OCI-M2 (cell line): Measurements from ENCODE around the gene PSMD4.
A peak's percentile ranks its signal among the peaks of the same experiment; 100 is the strongest.
"Not testable (repeated sequence)": the region's sequence is repeated elsewhere in the genome, so short reads cannot be mapped to it uniquely, and the experiment has no call there.

ENCODE experiments used
- DNase-seq: peaks from one replicate; lab custom pipeline; 2025; ENCODE audit not compliant: unreplicated experiment; lab: John Stamatoyannopoulos, UW

Gene PSMD4

DNA sequence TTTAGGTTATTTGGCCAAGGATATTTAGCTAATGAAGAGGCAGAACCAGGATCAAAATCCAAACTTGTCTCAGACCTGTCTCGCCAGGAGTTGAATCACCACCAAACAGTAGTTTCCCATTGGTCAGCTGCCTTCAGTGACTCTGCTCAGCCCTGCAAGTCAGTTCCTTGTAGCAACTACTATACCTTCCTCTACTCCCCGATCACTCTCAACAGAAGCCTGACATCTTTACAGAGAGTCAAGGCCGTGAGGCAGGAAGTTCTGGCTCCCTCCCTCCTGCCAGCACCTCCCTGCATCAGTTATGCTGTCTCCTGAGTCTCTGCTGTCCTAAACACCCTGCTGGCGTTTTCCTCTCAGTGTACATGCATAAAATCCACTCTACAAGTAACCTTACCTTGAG is 13.2 kb downstream of the PSMD4 start:
- DNase-seq, result no peak

DNA sequence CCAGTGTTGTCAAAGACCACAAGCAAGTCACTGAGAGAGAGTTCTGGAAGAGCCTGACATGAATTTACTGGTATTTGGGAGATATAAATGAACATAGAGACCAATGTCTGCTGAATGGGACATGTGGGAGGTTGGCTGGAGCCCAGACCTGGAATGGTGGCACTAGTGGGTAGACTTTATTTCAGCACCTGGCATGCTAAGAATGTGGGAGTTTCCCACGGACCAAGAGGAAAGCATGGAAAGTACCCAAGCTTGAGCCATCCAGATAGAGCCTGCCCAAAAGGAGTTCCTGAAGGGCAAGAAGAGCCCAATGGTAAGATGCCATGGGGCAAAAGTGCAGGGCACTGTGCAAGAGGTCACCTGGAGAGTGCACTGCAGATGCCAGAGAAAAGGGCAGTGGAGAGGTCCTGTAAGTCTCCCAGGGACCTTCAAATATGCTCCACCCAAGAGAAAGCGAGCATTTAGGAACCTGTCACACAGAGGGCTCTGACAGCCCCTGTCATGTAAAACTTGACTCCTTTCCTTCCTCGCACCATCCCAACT is 19.5 kb downstream of the PSMD4 start:
- DNase-seq, result no peak

DNA sequence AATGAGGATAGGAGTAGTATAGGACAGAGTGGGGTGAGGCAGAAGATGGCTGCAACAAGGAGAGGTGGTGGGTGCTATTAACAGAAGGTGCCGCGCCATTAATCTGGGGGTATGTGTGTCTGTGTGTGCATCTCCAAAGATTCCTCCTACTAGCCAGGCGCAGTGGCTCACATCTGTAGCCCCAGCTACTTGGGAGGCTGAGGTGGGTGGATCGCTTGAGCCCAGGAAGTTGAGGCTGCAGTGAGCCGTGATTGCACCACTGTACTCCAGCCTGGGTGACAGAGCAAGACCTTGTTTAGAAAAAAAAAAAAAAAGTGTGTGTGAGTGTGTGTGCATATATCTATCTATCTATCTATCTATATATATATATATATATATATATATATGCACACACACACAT is 20.8 kb downstream of the PSMD4 start:
- not testable (repeated sequence) for DNase-seq

DNA sequence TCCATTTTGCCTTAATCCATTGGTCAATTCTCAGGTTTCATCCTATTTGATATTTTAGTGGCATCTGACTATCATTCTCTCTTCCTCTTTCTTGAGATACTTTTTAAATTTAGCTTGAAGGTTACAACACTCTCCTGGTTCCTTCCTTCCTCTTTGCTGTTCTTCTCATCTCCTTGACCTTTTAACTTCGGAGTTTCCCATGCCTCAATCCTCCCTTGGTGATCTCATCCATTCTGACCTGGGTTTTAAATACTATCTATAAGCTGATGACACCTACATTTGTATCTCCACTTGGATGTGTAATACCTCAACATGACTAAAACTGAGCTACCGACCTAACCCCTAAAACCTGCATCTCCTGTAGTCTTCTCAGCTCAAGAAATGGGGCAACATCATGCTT is 22.7 kb downstream of the PSMD4 start:
- no peak for DNase-seq

DNA sequence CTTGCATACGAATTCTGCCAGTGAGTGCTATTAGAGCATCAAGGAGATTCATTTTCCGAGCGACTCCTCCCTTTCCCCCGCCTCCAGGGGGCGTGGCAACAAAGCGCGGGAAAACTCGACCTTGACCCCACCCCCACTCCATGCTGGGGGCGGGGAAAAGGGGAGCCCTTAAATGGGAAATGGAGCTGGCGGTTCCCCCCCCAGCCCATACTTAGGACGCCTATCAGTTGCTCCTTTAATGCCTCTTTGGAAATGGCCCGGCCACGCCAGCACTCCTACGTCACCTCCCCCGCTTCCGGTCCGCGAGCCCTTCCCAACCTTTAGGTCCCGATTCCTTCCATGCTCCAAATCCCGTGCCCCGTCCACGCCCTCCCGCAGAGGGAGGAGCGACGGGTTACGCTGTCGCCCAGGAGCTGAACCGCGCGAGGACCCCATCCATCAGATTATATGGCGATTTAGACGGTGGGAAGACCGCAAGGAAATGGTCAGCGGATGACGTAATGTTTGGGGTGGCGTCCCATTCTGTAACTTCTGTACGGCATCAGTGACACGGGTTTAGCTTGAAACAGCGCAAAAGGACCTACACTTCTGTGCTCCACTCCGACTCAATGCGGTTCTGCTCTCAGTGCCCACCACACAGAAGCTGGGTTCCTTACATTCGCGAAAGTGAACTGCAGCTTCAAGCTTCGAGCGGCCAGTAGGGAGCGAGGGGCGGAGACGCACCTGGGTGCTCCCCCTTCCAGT is 26.9 kb downstream of the PSMD4 start:
- DNase-seq, result peak; percentile 86

DNA sequence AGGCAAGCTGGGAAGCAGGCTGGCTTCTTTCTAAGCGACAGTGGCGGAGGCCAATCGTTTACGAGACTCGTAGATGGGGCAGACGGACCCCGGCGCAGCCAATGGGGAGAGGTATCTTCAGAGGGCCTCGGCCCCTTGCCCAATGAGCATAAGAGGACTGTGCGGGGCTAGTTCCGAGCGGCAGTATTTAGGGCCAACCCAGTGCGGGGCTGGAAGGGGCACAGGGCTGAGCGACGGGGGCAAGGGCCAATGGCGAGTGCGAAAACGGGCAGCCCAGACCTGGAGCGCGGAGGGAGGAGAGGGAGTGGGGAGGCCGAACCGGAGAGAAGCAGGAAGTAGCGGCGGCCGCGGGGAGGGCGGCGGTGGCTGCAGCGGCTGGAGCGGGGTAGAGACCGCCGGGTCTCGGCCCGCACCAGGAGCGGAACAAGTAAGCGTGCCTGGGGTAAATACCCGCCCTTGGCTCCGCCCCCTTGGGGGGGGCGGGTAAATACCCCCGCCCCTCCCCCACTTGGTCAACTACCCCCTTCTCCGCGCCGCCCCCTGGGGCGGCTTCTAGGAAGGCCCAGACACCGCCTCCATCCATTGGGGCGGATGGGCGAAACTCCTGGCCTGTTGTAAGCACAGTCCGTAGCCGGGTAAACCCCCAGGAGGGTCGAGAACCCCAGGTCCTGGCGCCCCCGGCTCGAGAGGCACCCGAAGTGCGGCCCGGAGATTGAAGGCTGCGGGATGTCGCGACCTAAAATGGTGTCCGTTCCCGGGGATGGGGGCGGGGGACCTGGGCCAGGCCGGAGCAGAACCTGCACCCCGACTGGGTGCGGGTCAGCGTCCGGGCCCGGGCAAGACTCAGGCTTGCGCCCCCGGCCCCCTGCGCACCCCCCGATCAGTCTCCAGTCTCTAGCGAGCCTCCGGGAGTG is 27.7 kb downstream of the PSMD4 start, which contains the start of gene ZNF687:
TSS of gene ZNF687 (plus strand) at position 331 of the 914 bp plus-strand sequence. CDS start 3,993 bp downstream, outside the sequence.
- DNase-seq, result peak; percentile 95

DNA sequence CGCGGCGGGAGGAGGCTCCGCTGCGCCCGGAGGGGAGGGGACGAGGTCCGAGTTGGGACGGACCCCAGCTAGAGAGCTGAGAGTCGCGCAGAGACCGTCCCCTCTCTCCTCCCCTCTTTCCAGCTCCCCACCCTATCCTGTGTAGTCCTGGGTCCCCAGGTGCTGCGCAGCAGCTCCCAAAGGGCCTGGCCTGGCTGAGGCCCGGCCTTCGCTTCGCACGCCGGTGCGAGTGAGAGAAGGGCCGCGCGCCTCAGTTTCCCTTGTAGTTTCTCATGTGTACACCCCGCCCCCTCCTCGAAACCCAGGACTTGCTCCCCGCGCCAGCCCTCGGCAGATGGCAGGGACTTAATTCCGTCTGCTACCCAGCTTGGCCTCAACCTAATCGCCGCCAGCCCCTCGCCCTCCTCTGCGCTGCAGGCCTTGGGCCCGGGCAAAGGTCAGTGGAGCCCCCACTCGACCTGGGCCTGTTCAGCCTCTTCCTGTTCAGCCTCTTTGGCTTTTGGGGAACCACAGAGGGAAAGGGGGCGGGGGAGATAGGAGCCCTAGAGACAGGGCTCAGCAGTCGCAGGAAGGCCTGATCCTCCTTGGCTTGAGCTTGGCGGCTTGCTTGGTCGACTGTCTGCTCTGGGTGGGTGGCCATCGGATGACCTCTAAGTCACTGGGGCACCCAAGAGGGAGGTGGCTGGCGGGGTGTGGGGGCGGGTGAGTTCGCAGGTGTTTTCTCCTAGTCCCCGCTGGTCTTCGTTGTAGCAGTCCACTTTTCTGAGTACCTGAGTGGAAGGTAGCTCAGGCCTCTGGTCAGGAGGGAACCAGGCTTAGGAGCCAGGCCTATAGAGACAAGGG is 28.6 kb downstream of the PSMD4 start:
- DNase-seq, result no peak

DNA sequence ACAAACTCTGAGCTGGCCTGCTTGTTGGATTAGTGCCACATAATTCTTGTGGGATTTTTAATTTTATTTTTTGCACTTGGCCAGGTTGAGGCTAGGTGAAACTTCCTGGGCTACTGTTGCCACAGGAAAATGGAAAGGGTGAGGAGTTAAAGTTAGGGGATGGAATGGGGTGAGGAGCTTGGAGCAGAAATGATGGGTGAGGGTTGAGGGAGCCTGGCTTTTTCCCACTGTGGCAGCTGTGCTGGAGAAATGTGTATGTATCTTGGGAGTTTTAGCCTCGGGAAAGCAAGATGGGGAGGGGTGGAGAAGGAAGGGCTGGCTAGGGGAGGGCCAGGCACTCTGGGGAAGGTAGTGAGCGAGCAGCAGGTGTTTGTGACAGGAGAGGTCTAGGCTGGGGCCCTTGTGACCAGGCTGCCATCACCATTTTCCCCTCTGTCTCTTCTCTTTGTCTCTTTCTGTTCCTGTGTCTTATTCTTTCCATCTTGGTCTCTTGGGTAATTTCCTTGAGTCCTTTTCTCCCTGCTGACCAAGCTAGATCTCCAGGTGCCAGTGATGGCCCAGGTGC is 29.6 kb downstream of the PSMD4 start:
- DNase-seq, result no peak

DNA sequence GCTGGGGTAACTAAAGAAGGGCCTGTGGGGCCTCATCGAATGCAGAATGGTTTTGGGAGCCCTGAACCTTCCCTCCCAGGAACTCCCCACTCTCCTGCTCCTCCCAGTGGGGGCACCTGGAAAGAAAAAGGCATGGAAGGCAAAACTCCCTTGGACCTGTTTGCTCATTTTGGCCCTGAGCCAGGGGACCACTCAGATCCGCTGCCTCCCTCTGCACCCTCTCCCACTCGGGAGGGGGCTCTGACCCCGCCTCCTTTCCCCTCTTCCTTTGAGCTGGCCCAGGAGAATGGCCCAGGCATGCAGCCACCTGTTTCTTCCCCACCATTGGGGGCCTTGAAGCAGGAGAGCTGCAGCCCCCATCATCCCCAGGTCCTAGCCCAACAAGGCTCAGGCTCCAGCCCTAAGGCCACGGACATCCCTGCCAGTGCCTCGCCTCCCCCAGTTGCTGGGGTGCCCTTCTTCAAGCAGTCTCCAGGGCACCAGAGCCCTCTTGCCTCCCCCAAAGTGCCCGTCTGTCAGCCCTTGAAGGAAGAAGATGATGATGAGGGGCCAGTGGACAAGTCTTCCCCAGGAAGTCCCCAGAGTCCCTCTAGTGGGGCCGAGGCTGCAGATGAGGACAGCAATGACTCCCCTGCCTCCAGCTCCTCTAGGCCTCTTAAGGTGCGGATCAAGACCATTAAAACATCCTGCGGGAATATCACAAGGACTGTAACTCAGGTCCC is 32.2 kb downstream of the PSMD4 start:
- DNase-seq, result no peak

DNA sequence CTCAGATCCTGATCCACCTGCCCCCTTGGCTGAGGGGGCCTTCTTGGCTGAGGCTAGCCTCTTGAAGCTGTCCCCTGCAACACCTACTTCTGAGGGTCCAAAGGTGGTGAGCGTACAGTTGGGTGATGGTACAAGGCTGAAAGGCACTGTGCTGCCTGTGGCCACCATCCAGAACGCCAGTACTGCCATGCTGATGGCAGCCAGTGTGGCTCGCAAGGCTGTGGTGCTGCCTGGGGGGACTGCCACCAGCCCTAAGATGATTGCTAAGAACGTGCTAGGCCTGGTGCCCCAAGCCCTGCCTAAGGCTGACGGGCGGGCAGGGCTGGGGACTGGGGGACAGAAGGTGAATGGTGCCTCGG is 32.8 kb downstream of the PSMD4 start:
- no peak for DNase-seq

DNA sequence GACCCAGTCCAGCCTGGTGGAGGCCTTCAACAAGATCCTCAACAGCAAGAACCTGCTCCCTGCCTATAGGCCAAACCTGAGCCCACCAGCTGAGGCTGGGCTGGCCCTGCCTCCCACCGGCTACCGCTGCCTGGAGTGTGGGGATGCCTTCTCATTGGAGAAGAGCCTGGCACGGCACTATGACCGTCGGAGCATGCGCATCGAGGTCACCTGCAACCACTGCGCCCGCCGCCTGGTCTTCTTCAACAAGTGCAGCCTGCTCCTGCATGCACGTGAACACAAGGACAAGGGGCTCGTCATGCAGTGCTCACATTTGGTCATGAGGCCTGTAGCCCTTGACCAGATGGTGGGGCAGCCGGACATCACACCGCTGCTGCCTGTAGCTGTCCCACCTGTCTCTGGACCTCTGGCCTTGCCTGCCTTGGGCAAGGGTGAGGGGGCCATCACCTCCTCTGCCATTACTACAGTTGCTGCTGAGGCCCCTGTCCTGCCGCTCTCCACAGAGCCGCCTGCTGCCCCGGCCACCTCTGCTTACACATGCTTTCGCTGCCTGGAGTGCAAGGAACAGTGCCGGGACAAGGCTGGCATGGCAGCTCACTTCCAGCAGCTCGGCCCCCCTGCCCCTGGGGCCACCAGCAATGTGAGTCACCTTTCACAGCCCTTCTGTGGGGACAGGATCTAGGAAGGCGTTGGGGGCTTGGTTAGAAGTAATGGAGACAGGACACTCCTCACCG is 33.4 kb downstream of the PSMD4 start:
- no peak for DNase-seq

DNA sequence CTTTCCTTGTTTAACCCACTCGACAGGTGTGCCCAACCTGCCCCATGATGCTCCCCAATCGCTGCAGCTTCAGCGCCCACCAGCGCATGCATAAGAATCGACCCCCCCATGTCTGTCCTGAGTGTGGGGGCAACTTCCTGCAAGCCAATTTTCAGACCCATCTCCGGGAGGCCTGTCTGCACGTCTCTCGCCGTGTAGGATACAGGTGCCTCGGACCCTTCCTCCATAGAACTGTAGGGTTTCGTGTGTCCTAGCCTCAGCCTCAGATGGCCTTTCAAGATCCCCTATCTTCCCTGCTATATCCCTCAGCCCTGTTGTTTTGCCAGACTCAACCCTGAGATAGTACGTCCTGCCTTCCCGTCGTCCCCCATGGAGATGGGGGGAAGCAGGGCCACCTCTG is 34.0 kb downstream of the PSMD4 start:
- DNase-seq, result no peak

DNA sequence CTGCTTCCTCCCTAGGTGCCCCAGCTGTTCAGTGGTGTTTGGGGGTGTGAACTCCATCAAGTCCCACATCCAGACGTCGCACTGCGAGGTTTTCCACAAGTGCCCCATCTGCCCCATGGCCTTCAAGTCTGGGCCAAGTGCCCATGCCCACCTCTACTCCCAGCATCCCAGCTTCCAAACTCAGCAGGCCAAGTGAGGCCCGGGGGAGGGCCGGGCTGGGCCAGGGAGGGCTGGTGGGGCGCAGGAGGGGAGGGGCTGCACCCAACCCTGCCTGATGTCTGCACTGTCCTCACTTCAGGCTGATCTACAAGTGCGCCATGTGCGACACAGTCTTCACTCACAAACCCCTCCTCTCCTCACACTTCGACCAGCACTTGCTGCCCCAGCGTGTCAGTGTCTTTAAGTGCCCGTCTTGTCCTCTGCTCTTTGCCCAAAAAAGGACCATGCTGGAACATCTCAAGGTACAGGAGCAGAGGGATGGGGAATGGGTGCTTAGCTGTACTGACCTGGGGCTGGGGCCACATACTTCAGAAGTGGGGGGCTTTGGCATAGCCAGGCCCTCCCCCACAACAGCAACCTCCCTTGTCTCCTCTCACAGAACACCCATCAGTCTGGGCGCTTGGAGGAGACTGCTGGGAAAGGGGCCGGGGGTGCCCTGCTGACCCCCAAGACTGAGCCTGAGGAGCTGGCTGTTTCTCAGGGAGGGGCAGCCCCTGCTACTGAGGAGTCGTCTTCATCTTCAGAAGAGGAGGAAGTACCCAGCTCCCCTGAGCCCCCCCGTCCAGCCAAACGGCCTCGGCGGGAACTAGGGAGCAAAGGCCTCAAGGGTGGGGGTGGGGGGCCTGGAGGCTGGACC is 34.8 kb downstream of the PSMD4 start:
- no peak for DNase-seq

DNA sequence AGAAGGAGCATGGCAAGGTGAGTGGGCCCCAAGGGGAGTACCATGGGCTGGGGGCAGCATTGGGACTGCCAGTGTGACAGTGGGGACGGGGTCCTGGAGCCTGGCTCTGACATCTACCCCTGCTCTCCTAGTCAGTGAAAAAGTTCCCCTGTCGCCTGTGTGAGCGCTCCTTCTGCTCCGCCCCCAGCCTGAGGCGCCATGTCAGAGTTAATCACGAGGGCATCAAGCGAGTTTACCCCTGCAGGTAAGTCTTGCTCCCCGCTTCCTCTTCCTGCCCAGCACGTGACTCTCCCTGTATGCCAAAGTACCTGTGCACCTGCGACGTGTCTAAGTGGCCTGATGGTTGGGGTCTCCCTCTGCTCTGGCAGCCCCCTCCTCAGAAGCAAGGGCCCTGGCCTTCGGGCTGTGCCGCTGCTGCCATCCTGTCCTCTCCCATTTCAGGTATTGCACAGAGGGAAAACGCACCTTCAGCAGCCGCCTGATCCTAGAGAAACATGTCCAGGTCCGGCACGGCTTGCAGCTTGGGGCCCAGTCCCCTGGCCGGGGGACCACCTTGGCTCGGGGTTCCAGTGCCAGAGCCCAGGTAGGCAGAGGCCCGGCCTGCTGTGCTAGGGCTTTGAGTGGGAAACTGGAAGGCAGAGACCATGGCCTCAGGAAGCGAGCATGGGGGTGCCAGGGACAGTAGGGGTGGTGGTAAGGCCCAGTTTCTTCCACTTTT is 35.6 kb downstream of the PSMD4 start:
- DNase-seq, result no peak

DNA sequence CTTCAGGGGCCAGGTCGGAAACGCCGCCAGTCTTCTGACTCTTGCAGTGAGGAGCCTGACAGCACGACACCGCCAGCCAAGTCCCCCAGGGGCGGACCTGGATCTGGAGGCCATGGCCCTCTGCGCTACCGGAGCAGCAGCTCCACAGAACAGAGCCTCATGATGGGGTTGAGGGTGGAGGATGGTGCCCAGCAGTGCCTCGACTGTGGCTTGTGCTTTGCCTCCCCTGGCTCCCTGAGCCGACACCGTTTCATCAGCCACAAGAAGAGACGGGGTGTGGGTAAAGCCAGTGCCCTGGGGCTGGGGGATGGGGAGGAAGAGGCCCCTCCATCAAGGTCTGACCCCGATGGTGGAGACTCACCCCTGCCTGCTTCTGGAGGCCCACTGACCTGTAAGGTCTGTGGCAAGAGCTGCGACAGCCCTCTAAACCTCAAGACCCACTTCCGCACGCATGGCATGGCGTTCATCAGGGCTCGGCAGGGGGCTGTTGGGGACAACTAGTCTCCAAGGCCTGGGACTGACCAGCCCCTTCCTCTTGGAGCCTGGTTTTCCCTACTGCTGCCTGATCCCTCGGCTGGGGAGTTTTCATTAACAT is 36.3 kb downstream of the PSMD4 start:
- no peak for DNase-seq

DNA sequence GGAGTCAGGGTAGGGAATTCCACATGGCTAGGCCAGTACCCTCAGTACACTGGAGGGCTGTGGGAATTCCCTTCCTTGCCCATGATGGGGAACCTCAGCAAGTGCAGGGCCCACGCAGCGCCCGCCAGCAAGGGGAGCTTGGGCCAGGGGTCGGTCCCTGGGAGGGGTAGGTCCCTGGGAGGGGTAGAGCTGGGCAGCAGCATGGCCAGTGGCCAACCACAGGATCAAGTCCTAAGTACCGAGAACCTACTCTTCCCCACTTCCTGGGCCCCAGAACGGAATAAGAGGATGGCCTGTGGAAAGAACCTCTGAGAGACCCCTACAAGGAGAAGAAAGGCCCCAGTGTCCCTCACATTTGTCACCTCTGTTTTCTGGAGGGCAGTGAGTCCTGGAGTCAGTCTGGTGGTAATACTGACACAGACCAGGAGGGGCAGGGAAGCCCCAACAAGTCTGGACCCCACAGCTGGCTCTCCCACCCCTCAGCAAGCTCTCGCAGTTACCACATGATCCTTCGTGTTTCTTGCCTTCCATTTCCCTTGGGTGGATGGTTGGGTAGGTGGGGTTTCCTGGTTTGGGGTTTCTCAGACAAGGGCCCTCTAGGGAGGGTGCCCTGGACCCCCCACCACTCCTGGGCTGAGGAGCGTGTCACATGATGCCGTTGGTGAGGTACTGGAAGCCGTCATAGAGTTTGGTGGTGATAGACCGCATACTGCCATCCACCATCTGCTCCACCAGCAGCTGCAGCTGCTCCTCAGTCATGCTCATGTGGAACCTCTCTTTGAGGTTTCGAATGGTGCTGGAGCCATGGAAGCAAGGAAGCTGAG is 37.9 kb downstream of the PSMD4 start:
- DNase-seq, result no peak

DNA sequence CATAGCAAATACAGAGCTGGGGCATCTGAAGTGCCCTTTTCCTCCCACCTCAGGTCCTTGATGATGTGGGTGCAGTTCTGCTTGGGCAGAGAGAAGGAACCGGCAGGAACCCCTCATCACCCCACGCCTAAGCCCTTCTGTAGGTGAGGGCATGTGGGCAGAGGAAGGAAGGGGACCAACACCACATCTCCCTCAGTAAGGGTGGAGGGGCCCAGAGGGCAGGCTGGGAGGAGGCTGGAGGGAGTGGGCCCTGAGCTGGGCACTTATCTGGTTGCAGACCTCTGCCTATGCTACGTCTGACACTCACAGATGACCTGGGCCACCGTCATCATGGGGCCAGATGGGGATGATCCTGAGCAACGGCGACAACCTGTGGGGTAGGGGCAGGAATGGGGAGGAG is 38.6 kb downstream of the PSMD4 start:
- no peak for DNase-seq
